ENCODE measurements around the gene ARHGAP26.

GRCh38 chr5:142902186-142902965, 132.2 kb downstream of the ARHGAP26 start:
- TF ChIP-seq CTCF (IDR thresholded peaks at IDR 0.05; ENCODE audit: low read depth, low read length, poor library complexity, severe bottlenecking): no peak
- TF ChIP-seq EZH2phosphoT487 (IDR thresholded peaks at IDR 0.05; ENCODE audit: borderline replicate concordance, low read length): no peak

Measured in DOHH2 (cell line).